Tracheal epithelial cell (primary cell): ENCODE results near the gene CFAP20. TPM values are rescaled to one million over a fixed set of nuclear protein-coding genes. Genes with fewer than 3 reads are reported as not detected.

Experiments
- total RNA-seq: library from RNA; depleted of rRNA; stranded (reverse); fragments of >200 nt; gene quantifications from 2 replicates; pipeline ENCODE4 v1.2.1, GENCODE V29; 2014

The CFAP20 gene
- total RNA-seq = 32.0 and 35.9 TPM in 2 replicates

DNA sequence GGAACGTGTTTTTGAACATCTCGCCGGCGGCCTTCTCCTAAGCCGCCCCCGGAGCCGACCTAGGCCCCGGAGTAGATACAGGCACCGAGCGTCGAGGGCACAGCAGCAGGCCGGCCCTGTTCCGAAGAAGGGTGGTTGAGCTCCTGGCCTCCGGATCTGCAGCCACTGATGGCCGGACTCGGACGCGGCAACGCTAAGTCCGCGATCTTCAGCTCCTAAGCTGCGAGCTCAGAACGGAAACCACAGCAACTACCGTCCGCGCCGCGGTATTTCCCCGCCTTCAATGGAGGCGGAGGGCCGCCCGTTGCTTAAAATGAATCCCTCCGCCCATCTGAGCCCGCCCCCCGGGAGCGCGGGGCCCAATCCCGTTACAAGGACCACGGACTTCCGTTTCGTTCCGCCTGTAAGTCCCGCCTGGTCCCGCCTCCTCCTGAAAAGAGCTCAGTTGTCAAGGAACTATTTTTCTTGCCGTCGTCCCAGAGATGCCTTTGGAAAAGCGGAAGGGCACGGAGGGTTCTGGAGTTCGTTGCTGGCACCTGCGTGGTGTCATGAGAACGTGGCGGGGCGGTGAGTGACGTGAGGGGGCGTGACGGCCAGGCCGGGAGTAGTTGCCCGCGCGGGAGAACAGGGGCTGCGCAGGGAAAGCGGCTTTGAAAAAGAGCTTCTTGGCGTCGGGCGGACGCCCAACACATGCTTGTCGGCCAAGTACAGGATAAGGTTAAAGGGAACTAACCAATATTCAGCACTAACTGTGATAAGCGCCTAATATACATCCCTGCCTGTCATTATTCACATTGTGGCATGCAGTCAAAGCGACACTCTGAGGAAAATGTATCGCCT, at the start of gene CFAP20:
Gene CFAP20, minus strand, starts transcription at position 285 of the 840 bp plus-strand sequence. Its CDS starts 266 bp downstream, at position 19.

Other genes with a start within 250 kb of the CFAP20 start
- 1.3 and 1.4 TPM in 2 replicates for gene CNGB1, start 158.3 kb downstream of the CFAP20 start, total RNA-seq
- gene ZNF319, start 128.7 kb downstream of the CFAP20 start, total RNA-seq = 1.3 and 3.6 TPM in 2 replicates
- 31.1 and 84.8 TPM in 2 replicates for gene USB1, start 128.0 kb downstream of the CFAP20 start, total RNA-seq
- gene MMP15, start 103.6 kb downstream of the CFAP20 start, total RNA-seq = 23.7 and 27.2 TPM in 2 replicates
- gene CSNK2A2, start 68.7 kb upstream of the CFAP20 start, total RNA-seq = 32.5 and 54.6 TPM in 2 replicates
- gene PRSS54, start 165.6 kb upstream of the CFAP20 start, total RNA-seq = not detected in 2 replicates